Activated T-helper 1 cell treated with anti-CD3 and anti-CD28 coated beads, Interleukin-12 subunit alpha, Interleukin-12 subunit beta, Interleukin-2, Interleukin-4 antibody, amounts not matched to agents 30 ng/mL and 10 ng/mL and 1 ng/mL, durations not matched to agents 14 hours and 24 hours and 36 hours (primary cell): ENCODE results near the gene USO1. TPM values are rescaled to one million over a fixed set of nuclear protein-coding genes. Genes with fewer than 3 reads are reported as not detected.
"Not testable (repeated sequence)": the region's sequence is repeated elsewhere in the genome, so short reads cannot be mapped to it uniquely, and the experiment has no call there.

Source experiments
- DNase-seq: peaks from one replicate; pipeline ENCODE4 v3.0.0; 2021; ENCODE audit warnings: low spot score
- H3K27ac Mint-ChIP-seq: one replicate; pipeline ENCODE4 v1.8.0; 2021; ENCODE audit warnings: mild to moderate bottlenecking, mixed read lengths
- H3K27me3 Mint-ChIP-seq: one replicate; pipeline ENCODE4 v1.8.0; 2022; ENCODE audit warnings: mild to moderate bottlenecking, moderate library complexity, mixed read lengths; ENCODE audit not compliant: insufficient read depth
- H3K36me3 Mint-ChIP-seq: one replicate; pipeline ENCODE4 v1.8.0; 2021; ENCODE audit warnings: low read depth, mixed read lengths
- H3K4me1 Mint-ChIP-seq: one replicate; pipeline ENCODE4 v1.8.0; 2021; ENCODE audit warnings: low read depth, mixed read lengths
- H3K4me3 Mint-ChIP-seq: one replicate; pipeline ENCODE4 v1.8.0; 2021; ENCODE audit warnings: mild to moderate bottlenecking, moderate library complexity, mixed read lengths
- H3K9me3 Mint-ChIP-seq: one replicate; pipeline ENCODE4 v1.8.0; 2021; ENCODE audit warnings: mixed read lengths
- intact Hi-C: fragments of 100-400 bp; cut with micrococcal nuclease; formaldehyde crosslinking; loops from one replicate; pipeline ENCODE4 v1.15.1; 2024
- total RNA-seq: library from RNA; stranded (reverse); gene quantifications from 2 replicates; pipeline ENCODE4 v1.2.3, GENCODE V29; 2022

USO1 gene
- total RNA-seq, 1 donor from 2014 or later = 44.5 TPM

DNA sequence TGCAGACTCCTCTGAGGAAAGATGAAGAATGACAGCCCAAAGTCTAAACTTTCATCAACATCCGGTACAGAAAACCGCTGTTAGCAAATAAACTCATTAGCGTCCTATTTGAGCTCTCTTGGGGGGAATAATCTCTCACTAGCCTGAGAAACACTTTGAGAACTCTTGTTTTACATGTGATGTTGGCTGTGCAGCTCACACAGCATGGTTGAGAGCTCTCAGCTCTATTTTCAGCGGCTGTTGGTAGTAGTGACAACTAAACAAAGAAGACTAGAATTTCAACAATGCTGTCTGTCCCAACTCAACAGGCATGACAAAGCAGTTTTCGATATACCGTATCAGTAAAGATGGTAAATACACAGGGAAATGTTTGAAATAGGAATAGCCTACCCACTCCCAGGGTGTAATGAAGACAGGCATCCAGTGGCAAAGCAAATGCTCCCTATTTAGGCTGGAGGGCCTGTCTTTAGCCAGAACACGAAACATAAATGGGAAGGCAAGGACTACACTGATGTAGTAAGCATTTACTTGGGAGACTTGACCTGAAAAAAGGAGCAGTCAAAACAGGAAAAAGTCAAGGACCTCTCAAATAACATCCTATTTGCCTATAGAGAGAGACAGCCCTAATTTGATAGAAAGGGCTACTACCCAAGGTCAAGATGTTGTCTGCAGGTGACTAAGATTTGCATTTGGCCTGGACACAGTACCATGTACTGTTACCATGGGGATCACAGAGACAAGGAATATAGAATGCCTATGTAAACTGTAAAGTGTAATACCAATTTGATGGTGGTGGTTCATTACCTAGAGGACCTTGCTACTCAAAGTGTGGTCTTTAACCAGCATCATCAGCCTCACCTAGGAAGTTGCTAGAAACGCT is 117.5 kb downstream of the USO1 start:
- no peaks in the 10 kb centered on the region for H3K36me3 Mint-ChIP-seq
- H3K27me3 Mint-ChIP-seq = no peaks in the 10 kb centered on the region
- intact Hi-C loops = no loop called here
- DNase-seq = no peak
- no peaks in the 10 kb centered on the region for H3K9me3 Mint-ChIP-seq
- no peaks in the 10 kb centered on the region for H3K4me1 Mint-ChIP-seq
- H3K4me3 Mint-ChIP-seq = no peak overlapping the region
- H3K27ac Mint-ChIP-seq = no peak overlapping the region

DNA sequence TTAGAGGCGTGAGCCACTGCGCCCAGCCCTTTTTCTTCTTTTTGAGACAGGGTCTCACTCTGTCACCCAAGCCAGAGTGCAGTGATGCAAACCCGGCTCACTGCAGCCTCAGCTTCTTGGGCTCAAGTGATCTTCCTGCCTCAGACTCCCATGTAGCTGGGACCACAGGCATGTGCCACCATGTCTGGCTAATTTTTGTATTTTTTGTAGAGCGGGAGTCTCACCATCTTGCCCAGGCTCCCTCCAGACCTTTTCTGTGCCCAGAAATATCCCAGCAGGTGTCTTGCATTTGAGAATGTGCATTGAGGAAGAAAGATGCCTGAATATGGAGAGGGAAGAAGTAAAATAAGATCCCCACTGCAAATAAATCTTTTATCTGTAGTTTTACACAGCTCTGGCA is 119.2 kb downstream of the USO1 start:
- peaks cover 2% of the 10 kb centered on the region for H3K4me1 Mint-ChIP-seq

DNA sequence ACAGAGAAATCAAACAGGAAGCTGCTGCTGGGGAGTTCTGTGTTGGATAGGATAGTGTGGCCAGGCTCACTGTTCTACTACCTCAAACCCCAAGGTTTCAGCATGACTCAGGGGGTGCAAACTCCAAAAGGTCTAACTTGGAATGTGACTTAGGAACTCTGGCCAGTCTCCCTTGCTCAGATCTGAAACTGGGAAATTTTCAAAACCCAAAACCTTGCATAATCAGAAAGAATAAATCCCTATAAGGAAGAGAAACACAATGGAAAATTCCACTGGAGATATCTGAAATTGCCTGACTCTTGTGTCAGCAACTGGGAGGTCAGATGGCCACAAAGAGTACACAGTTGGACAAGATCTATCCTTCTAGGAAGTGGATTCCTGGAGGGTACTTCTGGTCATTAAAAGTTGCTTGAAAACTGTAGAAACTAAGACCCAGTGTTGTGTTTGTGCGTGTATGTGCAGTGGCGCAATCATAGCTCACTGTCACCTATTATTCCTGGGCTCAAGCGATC is 119.8 kb downstream of the USO1 start:
- no peaks in the 10 kb centered on the region for H3K9me3 Mint-ChIP-seq
- no peak overlapping the region for H3K27ac Mint-ChIP-seq

More for the DNA sequence above, 119.2 kb downstream of the USO1 start:
- Mint-ChIP-seq H3K27me3 (no peaks in the 10 kb centered on the region), H3K4me3 (no peak overlapping the region), H3K36me3 (no peaks in the 10 kb centered on the region), H3K27ac (no peak overlapping the region), H3K9me3 (no peaks in the 10 kb centered on the region)
- intact Hi-C loops = no loop called here
- DNase-seq = no peak

DNA sequence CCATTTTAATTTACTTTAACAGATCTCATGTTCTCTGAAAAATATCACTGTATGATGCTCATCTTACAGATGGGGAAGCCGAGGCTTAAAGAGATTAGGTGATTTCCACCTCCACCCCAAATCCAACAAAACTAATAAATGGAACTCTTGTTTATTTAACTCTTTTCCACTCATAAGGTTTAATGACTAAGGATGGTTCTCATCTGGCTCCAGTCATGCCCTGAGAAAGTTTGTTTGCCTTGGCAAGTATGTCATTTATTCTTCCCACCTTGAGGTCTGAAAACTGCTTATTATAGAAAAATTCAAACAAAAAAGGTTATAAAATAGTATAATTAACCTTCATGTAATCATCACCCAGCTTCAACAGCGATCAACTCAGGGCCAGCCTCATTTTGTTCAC is 121.6 kb downstream of the USO1 start:
- H3K4me1 Mint-ChIP-seq = peaks cover 12% of the 10 kb centered on the region
- DNase-seq = no peak
- H3K36me3 Mint-ChIP-seq = no peaks in the 10 kb centered on the region
- H3K27ac Mint-ChIP-seq = no peak overlapping the region
- intact Hi-C loops = loop anchor here (5.0 kb wide), 1 partner anchor 1399 kb away; the partner anchor contains the start of gene AREG
- no peaks in the 10 kb centered on the region for H3K9me3 Mint-ChIP-seq
- no peaks in the 10 kb centered on the region for H3K27me3 Mint-ChIP-seq
- H3K4me3 Mint-ChIP-seq = no peak overlapping the region

More for the DNA sequence above, 119.8 kb downstream of the USO1 start:
- intact Hi-C loops = no loop called here
- H3K36me3 Mint-ChIP-seq = no peaks in the 10 kb centered on the region
- peaks cover 8% of the 10 kb centered on the region for H3K4me1 Mint-ChIP-seq
- no peak for DNase-seq
- no peaks in the 10 kb centered on the region for H3K27me3 Mint-ChIP-seq
- no peak overlapping the region for H3K4me3 Mint-ChIP-seq

DNA sequence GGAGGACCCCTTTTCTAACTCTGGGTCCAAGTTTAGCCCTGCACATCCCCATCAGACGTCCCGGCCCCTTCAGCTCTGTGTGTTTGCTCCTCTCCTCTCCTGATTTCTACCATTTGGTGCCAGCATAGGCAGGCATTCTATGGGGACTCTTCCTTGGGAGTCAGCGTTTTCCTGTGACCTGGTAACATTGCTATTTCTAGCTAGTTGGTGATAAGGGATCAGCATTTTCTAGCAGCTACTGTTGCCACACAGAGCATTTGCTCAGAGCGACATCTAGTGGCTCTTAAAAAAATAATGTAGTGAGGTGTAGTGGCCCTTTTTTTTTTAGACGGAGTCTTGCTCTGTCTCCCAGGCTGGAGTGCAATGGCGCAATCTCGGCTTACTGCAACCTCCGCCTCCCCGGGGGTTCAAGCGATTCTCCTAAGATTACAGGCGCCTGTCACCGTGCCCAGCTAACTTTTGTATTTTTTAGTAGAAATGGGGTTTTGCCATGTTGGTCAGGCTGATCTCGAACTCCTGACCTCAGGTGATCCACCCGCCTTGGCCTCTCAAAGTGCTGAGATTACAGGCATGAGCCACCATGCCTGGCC is 123.9 kb downstream of the USO1 start:
- H3K4me3 Mint-ChIP-seq, H3K36me3 Mint-ChIP-seq, H3K27me3 Mint-ChIP-seq, H3K9me3 Mint-ChIP-seq, H3K27ac Mint-ChIP-seq: not testable (repeated sequence)
- H3K4me1 Mint-ChIP-seq = peaks cover 12% of the 10 kb centered on the region
- peak; percentile 19 for DNase-seq
- intact Hi-C loops = loop anchor here (1.0 to 5.0 kb wide), 4 partner anchors 123 to 1401 kb away; partner anchors contain the start of genes AREG and USO1

DNA sequence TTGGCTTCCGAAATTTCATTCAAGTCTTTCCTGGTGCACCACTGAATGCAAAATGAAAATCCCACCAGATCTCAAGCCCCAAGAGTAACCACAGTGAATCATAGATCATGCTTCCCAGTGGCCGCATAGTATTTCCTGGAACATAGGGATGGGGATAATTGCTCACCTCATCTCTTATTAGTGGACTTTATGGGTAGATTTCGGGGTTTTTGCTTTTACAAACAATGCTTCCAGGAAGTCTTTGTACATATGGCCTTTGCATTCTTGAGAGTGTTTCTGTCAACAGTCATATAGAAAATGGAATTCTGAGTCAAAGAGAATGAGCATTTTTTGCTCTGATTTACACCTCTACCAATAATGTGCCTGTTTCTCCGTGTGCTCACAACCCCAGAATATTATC is 124.5 kb downstream of the USO1 start:
- no peaks in the 10 kb centered on the region for H3K36me3 Mint-ChIP-seq
- intact Hi-C loops = loop anchor here (1.0 to 5.0 kb wide), 4 partner anchors 124 to 1402 kb away; partner anchors contain the start of genes AREG and USO1
- no peaks in the 10 kb centered on the region for H3K27me3 Mint-ChIP-seq
- no peak for DNase-seq
- no peaks in the 10 kb centered on the region for H3K9me3 Mint-ChIP-seq
- no peak overlapping the region for H3K27ac Mint-ChIP-seq
- H3K4me1 Mint-ChIP-seq = peaks cover 12% of the 10 kb centered on the region
- no peak overlapping the region for H3K4me3 Mint-ChIP-seq

DNA sequence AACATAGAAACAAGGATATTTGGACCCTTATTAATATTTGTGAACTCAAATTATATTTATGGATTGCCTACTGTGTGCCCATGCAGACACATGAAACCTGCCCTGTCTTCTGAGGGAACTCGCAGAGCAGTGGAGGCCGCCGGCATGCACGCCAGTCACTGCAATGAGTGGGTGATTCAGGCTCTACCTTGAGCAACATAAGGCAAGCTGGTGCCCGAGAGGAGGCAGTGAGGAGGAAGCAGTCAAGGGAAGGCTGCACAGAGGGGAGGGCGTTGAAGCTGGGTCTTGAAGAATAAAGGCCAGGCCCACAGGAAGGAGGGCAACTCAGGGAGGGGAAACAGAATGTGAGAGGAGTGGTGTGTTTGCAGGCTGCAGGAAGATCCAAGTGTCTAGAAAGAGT is 125.1 kb downstream of the USO1 start:
- H3K27me3 Mint-ChIP-seq = no peaks in the 10 kb centered on the region
- no peak for DNase-seq
- intact Hi-C loops = loop anchor here (2.0 to 5.0 kb wide), 3 partner anchors 125 to 1402 kb away; partner anchors contain the start of genes AREG and USO1
- H3K36me3 Mint-ChIP-seq = no peaks in the 10 kb centered on the region
- peak overlapping the region; percentile 19 for H3K27ac Mint-ChIP-seq
- peaks cover 12% of the 10 kb centered on the region for H3K4me1 Mint-ChIP-seq
- no peaks in the 10 kb centered on the region for H3K9me3 Mint-ChIP-seq
- no peak overlapping the region for H3K4me3 Mint-ChIP-seq

DNA sequence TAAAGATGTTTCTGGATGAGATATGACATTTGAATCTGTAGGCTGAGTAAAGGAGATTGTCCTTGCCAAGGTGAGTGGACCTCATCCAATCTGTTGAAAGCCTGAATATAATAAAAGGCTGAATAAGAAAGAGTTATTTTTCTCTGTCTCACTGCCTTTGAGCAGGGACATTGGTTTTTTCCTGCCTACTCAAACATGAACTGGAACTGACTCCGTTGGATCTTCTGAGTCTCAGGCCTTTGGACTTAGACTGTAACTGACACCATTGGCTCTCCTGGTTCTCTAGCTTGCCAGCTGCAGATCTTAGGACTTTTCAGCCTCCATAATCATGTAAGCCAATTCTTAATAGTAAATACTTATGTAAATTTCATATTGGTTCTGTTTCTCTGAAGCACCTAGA is 134.3 kb downstream of the USO1 start:
- Mint-ChIP-seq H3K27ac (no peak overlapping the region), H3K4me1 (no peaks in the 10 kb centered on the region), H3K4me3 (no peak overlapping the region), H3K36me3 (no peaks in the 10 kb centered on the region), H3K9me3 (no peaks in the 10 kb centered on the region), H3K27me3 (peaks cover 7% of the 10 kb centered on the region)
- intact Hi-C loops = no loop called here
- DNase-seq = no peak

DNA sequence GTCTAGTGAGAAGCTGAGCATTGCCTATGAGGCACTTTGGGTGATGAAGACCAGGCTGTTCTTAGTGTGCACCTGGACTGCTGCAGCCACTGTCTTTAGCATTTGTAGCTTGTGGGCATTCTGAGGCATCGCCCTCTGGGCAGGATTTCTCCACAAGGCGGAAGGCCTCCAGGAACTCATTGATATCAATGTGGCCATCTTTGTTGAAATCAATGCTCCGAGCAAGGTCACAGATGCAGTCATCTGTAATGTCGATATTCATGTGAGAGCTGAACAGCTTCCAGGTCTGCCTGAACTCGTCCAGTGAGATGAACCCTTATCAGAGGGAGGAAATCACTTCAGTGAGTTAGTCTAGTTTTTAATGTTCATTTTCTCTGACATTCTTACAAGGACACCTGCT is 136.2 kb downstream of the USO1 start:
- H3K27ac Mint-ChIP-seq = no peak overlapping the region
- no peaks in the 10 kb centered on the region for H3K9me3 Mint-ChIP-seq
- peaks cover 3% of the 10 kb centered on the region for H3K27me3 Mint-ChIP-seq
- no peaks in the 10 kb centered on the region for H3K4me1 Mint-ChIP-seq
- intact Hi-C loops = no loop called here
- DNase-seq = no peak
- no peak overlapping the region for H3K4me3 Mint-ChIP-seq
- no peaks in the 10 kb centered on the region for H3K36me3 Mint-ChIP-seq

Other genes with a start within 250 kb of the USO1 start
- 25.0 and 25.6 TPM in 2 replicates for gene RCHY1, start 210.2 kb upstream of the USO1 start, total RNA-seq
- 16.3 and 17.3 TPM in 2 replicates for gene THAP6, start 210.1 kb upstream of the USO1 start, total RNA-seq
- gene ODAPH, start 168.5 kb upstream of the USO1 start, total RNA-seq = 0.54 and 1.4 TPM in 2 replicates
- gene CDKL2, start 94.0 kb upstream of the USO1 start, total RNA-seq = 0.16 and 0.22 TPM in 2 replicates
- gene G3BP2, start 51.2 kb upstream of the USO1 start, total RNA-seq = 143 and 144 TPM in 2 replicates
- not detected in 2 replicates for gene PPEF2, start 177.9 kb downstream of the USO1 start, total RNA-seq
- 31.3 and 31.8 TPM in 2 replicates for gene NAAA, start 216.4 kb downstream of the USO1 start, total RNA-seq